Purkinje cell (primary cell): Measurements from ENCODE around the gene MAGEB5. TPM values are rescaled to one million over a fixed set of nuclear protein-coding genes. Genes with fewer than 3 reads are reported as not detected.

Experiments
- polyA plus RNA-seq: library from polyadenylated mRNA; unstranded; fragments of >200 nt; fragmentation: Nextera tagmentation; gene quantifications from 2 replicates; pipeline ENCODE4 v1.2.1, GENCODE V29; 2014

MAGEB5 gene, protein sequence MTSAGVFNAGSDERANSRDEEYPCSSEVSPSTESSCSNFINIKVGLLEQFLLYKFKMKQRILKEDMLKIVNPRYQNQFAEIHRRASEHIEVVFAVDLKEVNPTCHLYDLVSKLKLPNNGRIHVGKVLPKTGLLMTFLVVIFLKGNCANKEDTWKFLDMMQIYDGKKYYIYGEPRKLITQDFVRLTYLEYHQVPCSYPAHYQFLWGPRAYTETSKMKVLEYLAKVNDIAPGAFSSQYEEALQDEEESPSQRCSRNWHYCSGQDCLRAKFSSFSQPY
- not detected in 2 replicates for polyA plus RNA-seq

DNA sequence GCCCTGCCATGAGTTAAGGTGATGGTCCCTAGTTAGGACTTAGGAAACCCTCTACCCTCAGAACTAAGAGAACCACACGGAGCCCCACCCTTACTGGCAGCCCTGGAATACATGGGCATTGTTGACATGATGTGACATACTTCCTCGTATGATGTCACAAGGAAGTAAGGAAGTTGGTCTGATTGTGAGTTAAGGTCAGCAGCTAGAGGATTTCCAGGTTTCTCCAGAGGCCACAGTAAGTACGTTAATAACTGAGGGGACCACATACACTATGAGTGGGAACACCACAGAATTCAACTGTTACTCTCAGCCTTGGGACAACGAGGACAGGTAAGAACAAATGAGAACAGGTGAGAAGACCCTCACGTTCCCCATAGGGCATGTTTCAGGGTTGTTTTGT is at the start of gene MAGEB5:
MAGEB5 (plus strand) TSS at position 301 of the 400 bp plus-strand sequence. CDS start 1,133 bp downstream, outside the sequence.

DNA sequence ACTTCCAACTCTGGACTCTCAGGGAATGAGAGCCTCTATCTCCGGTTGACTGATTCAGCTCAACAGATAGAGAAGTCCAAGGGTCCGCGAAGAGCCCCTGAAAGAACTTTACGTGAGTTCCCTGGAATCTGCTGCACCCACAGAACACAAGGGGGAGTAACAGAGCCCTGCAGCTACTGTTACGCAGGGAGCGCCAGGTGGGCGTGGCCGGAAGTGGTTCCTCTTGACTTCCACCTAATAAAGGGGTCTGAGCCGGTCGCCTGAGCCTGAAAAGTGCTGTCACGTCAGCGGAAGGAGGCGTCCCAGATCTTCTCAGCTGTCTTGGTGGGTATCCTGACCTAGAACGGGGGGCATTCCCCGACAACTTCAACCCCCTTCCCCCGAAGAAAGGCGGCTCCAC is 23.8 kb upstream of the MAGEB5 start, which contains the start of gene MAGEB6:
MAGEB6 (plus strand) TSS at position 237 of the 400 bp plus-strand sequence. CDS start 1,407 bp downstream, outside the sequence.

Other genes with a start within 250 kb of the MAGEB5 start
- gene MAGEB18, start 77.8 kb upstream of the MAGEB5 start, polyA plus RNA-seq: not detected in 2 replicates
- not detected in 2 replicates for gene MAGEB6B, start 55.6 kb upstream of the MAGEB5 start, polyA plus RNA-seq
- gene MAGEB6, start 23.7 kb upstream of the MAGEB5 start, polyA plus RNA-seq: not detected in 2 replicates